ENCODE data around the gene C10orf105. TPM values are rescaled to one million over a fixed set of nuclear protein-coding genes. Genes with fewer than 3 reads are reported as not detected.
A peak's percentile ranks its signal among the peaks of the same experiment; 100 is the strongest.

C10orf105 gene
- total and polyA plus RNA-seq, 2 of the 13 experiments (the other 11 are each of a cell fraction or from before 2014, with no cell fraction given) = not detected

DNA sequence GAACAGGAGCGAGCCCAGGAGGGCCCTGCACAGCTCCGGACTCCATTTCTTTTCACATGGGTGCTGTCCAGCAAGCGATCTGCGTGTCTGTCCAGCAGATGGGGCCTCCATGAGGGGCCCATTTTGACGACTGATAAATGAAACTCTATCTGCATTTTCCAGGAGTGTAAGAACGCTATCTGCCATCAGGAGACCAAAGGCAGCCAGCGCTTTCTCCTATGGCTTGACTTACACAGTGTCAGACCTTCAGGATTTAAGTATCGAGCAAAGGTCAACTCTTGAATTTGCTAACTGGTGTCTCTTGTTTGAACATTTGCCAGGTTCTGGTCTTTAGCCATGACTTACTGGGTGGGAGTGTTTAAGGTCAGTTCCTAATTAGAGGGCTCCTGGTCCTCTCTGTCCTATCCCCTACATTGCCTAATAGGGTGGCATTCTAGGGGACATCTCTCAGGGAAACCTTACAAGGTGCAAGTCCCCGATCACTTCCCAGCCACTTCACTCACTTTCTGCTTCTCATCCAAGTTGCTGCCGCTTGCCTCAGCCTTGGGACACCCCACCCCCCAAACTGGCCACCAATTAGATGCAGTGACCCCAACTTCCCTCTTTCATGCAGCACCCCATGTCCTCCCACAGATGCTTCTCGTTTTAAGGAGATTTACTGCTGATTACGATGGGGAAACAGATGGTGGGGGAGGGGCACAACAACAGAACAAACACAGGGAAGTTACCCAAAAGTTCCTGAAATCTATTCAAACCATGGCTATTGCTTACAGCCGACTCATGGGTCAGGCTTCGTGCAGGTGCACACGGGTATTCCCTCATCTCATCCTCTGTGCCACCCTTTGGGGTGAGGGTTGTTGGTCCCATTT is 33.7 kb upstream of the C10orf105 start (continued):
- TF ChIP-seq GATAD2A (CRISPR knock-in tag; IDR thresholded peaks at IDR 0.05) = peak; percentile 19; the same call in 1 of the 2 replicates
- no peak for TF ChIP-seq KDM4B (CRISPR knock-in tag; IDR thresholded peaks at IDR 0.05)
- TF ChIP-seq TCF7 (IDR thresholded peaks at IDR 0.05; ENCODE audit: low read depth) = 0 out of 2 replicates have a peak, but pooled peaks have one; percentile 17
- peak; percentile 71 for TF ChIP-seq HNF4A (CRISPR knock-in tag; IDR thresholded peaks at IDR 0.05)
- TF ChIP-seq EHMT2 (IDR thresholded peaks at IDR 0.05; ENCODE audit: borderline replicate concordance, low read depth, low read length) = peak; percentile 40; the same call in 1 of the 2 replicates
- TF ChIP-seq, protein P1, sequence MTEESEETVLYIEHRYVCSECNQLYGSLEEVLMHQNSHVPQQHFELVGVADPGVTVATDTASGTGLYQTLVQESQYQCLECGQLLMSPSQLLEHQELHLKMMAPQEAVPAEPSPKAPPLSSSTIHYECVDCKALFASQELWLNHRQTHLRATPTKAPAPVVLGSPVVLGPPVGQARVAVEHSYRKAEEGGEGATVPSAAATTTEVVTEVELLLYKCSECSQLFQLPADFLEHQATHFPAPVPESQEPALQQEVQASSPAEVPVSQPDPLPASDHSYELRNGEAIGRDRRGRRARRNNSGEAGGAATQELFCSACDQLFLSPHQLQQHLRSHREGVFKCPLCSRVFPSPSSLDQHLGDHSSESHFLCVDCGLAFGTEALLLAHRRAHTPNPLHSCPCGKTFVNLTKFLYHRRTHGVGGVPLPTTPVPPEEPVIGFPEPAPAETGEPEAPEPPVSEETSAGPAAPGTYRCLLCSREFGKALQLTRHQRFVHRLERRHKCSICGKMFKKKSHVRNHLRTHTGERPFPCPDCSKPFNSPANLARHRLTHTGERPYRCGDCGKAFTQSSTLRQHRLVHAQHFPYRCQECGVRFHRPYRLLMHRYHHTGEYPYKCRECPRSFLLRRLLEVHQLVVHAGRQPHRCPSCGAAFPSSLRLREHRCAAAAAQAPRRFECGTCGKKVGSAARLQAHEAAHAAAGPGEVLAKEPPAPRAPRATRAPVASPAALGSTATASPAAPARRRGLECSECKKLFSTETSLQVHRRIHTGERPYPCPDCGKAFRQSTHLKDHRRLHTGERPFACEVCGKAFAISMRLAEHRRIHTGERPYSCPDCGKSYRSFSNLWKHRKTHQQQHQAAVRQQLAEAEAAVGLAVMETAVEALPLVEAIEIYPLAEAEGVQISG (CRISPR knock-in tag; IDR thresholded peaks at IDR 0.05) = peak; percentile 29; the same call in 1 of the 2 replicates
- TF ChIP-seq ZNF205 (CRISPR knock-in tag; IDR thresholded peaks at IDR 0.05) = no peak
- TF ChIP-seq, protein P2, sequence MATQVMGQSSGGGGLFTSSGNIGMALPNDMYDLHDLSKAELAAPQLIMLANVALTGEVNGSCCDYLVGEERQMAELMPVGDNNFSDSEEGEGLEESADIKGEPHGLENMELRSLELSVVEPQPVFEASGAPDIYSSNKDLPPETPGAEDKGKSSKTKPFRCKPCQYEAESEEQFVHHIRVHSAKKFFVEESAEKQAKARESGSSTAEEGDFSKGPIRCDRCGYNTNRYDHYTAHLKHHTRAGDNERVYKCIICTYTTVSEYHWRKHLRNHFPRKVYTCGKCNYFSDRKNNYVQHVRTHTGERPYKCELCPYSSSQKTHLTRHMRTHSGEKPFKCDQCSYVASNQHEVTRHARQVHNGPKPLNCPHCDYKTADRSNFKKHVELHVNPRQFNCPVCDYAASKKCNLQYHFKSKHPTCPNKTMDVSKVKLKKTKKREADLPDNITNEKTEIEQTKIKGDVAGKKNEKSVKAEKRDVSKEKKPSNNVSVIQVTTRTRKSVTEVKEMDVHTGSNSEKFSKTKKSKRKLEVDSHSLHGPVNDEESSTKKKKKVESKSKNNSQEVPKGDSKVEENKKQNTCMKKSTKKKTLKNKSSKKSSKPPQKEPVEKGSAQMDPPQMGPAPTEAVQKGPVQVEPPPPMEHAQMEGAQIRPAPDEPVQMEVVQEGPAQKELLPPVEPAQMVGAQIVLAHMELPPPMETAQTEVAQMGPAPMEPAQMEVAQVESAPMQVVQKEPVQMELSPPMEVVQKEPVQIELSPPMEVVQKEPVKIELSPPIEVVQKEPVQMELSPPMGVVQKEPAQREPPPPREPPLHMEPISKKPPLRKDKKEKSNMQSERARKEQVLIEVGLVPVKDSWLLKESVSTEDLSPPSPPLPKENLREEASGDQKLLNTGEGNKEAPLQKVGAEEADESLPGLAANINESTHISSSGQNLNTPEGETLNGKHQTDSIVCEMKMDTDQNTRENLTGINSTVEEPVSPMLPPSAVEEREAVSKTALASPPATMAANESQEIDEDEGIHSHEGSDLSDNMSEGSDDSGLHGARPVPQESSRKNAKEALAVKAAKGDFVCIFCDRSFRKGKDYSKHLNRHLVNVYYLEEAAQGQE (IDR thresholded peaks at IDR 0.05; ENCODE audit: borderline replicate concordance in 1 of 2, low read depth in 1 of 2, low read length in 2 of 2) = peak; percentile 30 to 88
- TF ChIP-seq ZNF792 (CRISPR knock-in tag; IDR thresholded peaks at IDR 0.05) = peak; percentile 68; the same call in 1 of the 2 replicates
- TF ChIP-seq, protein P3, sequence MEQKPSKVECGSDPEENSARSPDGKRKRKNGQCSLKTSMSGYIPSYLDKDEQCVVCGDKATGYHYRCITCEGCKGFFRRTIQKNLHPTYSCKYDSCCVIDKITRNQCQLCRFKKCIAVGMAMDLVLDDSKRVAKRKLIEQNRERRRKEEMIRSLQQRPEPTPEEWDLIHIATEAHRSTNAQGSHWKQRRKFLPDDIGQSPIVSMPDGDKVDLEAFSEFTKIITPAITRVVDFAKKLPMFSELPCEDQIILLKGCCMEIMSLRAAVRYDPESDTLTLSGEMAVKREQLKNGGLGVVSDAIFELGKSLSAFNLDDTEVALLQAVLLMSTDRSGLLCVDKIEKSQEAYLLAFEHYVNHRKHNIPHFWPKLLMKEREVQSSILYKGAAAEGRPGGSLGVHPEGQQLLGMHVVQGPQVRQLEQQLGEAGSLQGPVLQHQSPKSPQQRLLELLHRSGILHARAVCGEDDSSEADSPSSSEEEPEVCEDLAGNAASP (CRISPR knock-in tag; IDR thresholded peaks at IDR 0.05; ENCODE audit: borderline replicate concordance) = 0 out of 2 replicates have a peak, but pooled peaks have one; percentile 34
- 0 out of 2 replicates have a peak, but pooled peaks have one; percentile 36 for TF ChIP-seq ZNF563 (CRISPR knock-in tag; IDR thresholded peaks at IDR 0.05)
- no peak for TF ChIP-seq BHLHE40 (IDR thresholded peaks at IDR 0.05; ENCODE audit: low read length)
- peak; percentile 42; the same call in 1 of the 2 replicates for TF ChIP-seq RXRB (CRISPR knock-in tag; IDR thresholded peaks at IDR 0.05; ENCODE audit: borderline replicate concordance)
